Osteocyte (in vitro differentiated cells): Measurements from ENCODE around the gene CASKIN1. TPM values are rescaled to one million over a fixed set of nuclear protein-coding genes. Genes with fewer than 3 reads are reported as not detected.
A peak's percentile ranks its signal among the peaks of the same experiment; 100 is the strongest.

Experiments used
- DNase-seq: peaks from one replicate; pipeline ENCODE4 v3.0.0; 2021; ENCODE audit warnings: mixed read lengths; ENCODE audit not compliant: unreplicated experiment; ENCODE audit errors: extremely low spot score
- H3K27ac Mint-ChIP-seq: one replicate; pipeline ENCODE4 v1.8.0; 2021; ENCODE audit warnings: mild to moderate bottlenecking, mixed read lengths; ENCODE audit not compliant: unreplicated experiment
- H3K27me3 Mint-ChIP-seq: one replicate; pipeline ENCODE4 v1.8.0; 2021; ENCODE audit warnings: mixed read lengths; ENCODE audit not compliant: unreplicated experiment
- H3K36me3 Mint-ChIP-seq: one replicate; pipeline ENCODE4 v1.8.0; 2021; ENCODE audit warnings: mixed read lengths; ENCODE audit not compliant: unreplicated experiment
- H3K4me1 Mint-ChIP-seq: one replicate; pipeline ENCODE4 v1.8.0; 2021; ENCODE audit warnings: mixed read lengths; ENCODE audit not compliant: unreplicated experiment
- H3K4me3 Mint-ChIP-seq: one replicate; pipeline ENCODE4 v1.8.0; 2021; ENCODE audit warnings: mild to moderate bottlenecking, moderate library complexity, mixed read lengths; ENCODE audit not compliant: unreplicated experiment
- H3K9me3 Mint-ChIP-seq: one replicate; pipeline ENCODE4 v1.8.0; 2021; ENCODE audit warnings: mixed read lengths; ENCODE audit not compliant: unreplicated experiment
- CTCF ChIP-seq: fragments of 200-600 bp; sonication (generic); IDR thresholded peaks from 2 replicates; pipeline ENCODE4 v1.5.0; 2021; ENCODE audit warnings: antibody characterized with exemption, mild to moderate bottlenecking, moderate library complexity
- total RNA-seq: library from RNA; stranded (reverse); gene quantifications from 2 replicates; pipeline ENCODE4 v1.2.1, GENCODE V29; 2021

Gene CASKIN1
- total RNA-seq, 1 donor from 2014 or later: 2.4 TPM

- DNase-seq: no peak
- Mint-ChIP-seq H3K27ac (no peak within 1 kb of the TSS), H3K9me3 (no peaks in the 10 kb centered on the region), H3K4me3 (no peak within 1 kb of the TSS), H3K36me3 (peaks cover 9% of the 10 kb centered on the region), H3K27me3 (no peaks in the 10 kb centered on the region), H3K4me1 (peaks cover 34% of the 10 kb centered on the region)
- TF ChIP-seq CTCF: no peak
Observed at GRCh38 chr16:2210386-2211365, 14.3 kb upstream of the CASKIN1 start, which contains the start of gene BRICD5. BRICD5 (minus strand) TSS chr16:2210863; CDS start chr16:2210833, 30 bp downstream.

GRCh38 chr16:2210009-2210332, 13.6 kb upstream of the CASKIN1 start:
- H3K27ac Mint-ChIP-seq: no peak overlapping the region
- H3K4me3 Mint-ChIP-seq: no peak overlapping the region
- H3K27me3 Mint-ChIP-seq: no peaks in the 10 kb centered on the region
- peaks cover 34% of the 10 kb centered on the region for H3K4me1 Mint-ChIP-seq
- no peaks in the 10 kb centered on the region for H3K9me3 Mint-ChIP-seq
- DNase-seq: no peak
- peaks cover 9% of the 10 kb centered on the region for H3K36me3 Mint-ChIP-seq
- no peak for TF ChIP-seq CTCF

GRCh38 chr16:2209258-2210008, 13.0 kb upstream of the CASKIN1 start:
- H3K4me3 Mint-ChIP-seq: no peak overlapping the region
- peaks cover 9% of the 10 kb centered on the region for H3K36me3 Mint-ChIP-seq
- peaks cover 38% of the 10 kb centered on the region for H3K4me1 Mint-ChIP-seq
- no peaks in the 10 kb centered on the region for H3K27me3 Mint-ChIP-seq
- peak; percentile 83 for DNase-seq
- no peaks in the 10 kb centered on the region for H3K9me3 Mint-ChIP-seq
- TF ChIP-seq CTCF: no peak
- no peak overlapping the region for H3K27ac Mint-ChIP-seq

GRCh38 chr16:2208772-2209171, 12.4 kb upstream of the CASKIN1 start:
- no peaks in the 10 kb centered on the region for H3K9me3 Mint-ChIP-seq
- peaks cover 9% of the 10 kb centered on the region for H3K36me3 Mint-ChIP-seq
- DNase-seq: peak; percentile 82
- no peaks in the 10 kb centered on the region for H3K27me3 Mint-ChIP-seq
- TF ChIP-seq CTCF: no peak
- H3K4me1 Mint-ChIP-seq: peaks cover 39% of the 10 kb centered on the region
- no peak overlapping the region for H3K27ac Mint-ChIP-seq
- no peak overlapping the region for H3K4me3 Mint-ChIP-seq

- no peak overlapping the region for H3K4me3 Mint-ChIP-seq
- H3K27me3 Mint-ChIP-seq: no peaks in the 10 kb centered on the region
- no peak overlapping the region for H3K27ac Mint-ChIP-seq
- peaks cover 36% of the 10 kb centered on the region for H3K4me1 Mint-ChIP-seq
- no peaks in the 10 kb centered on the region for H3K9me3 Mint-ChIP-seq
- peaks cover 9% of the 10 kb centered on the region for H3K36me3 Mint-ChIP-seq
- TF ChIP-seq CTCF: no peak
- DNase-seq: peak; percentile 83
Observed at GRCh38 chr16:2208308-2208707, 11.9 kb upstream of the CASKIN1 start.
